Globus pallidus (tissue), 1 donor: ENCODE data around the gene SCGB1D1.
"Not testable (repeated sequence)": the region's sequence is repeated elsewhere in the genome, so short reads cannot be mapped to it uniquely, and the experiment has no call there.

Source experiments
- DNase-seq: peaks from one replicate; pipeline ENCODE4 v3.0.0-alpha.2; 2015; ENCODE audit warnings: low spot score

The SCGB1D1 gene

GRCh38 chr11:62166371-62166770, 23.6 kb upstream of the SCGB1D1 start:
- no peak for DNase-seq

- no peak for DNase-seq
Observed at GRCh38 chr11:62169448-62169847, 20.6 kb upstream of the SCGB1D1 start.

- no peak for DNase-seq
Observed at GRCh38 chr11:62169935-62170334, 20.1 kb upstream of the SCGB1D1 start.

- DNase-seq: peak; percentile 81
Observed at GRCh38 chr11:62171261-62171723, 18.7 kb upstream of the SCGB1D1 start.

GRCh38 chr11:62172294-62172693, 17.7 kb upstream of the SCGB1D1 start:
- no peak for DNase-seq

GRCh38 chr11:62176766-62177165, 13.2 kb upstream of the SCGB1D1 start:
- no peak for DNase-seq

GRCh38 chr11:62179995-62180394, 10.0 kb upstream of the SCGB1D1 start:
- no peak for DNase-seq

- DNase-seq: no peak
Observed at GRCh38 chr11:62181097-62181496, 8.9 kb upstream of the SCGB1D1 start.

- DNase-seq: no peak
Observed at GRCh38 chr11:62182147-62182891, 7.7 kb upstream of the SCGB1D1 start.

- no peak for DNase-seq
Observed at GRCh38 chr11:62186195-62186594, 3.8 kb upstream of the SCGB1D1 start.

GRCh38 chr11:62193952-62194351, 3.9 kb downstream of the SCGB1D1 start:
- no peak for DNase-seq

- DNase-seq: not testable (repeated sequence)
Observed at GRCh38 chr11:62195010-62195409, 5.0 kb downstream of the SCGB1D1 start.

- DNase-seq: no peak
Observed at GRCh38 chr11:62195945-62196344, 5.9 kb downstream of the SCGB1D1 start.

- not testable (repeated sequence) for DNase-seq
Observed at GRCh38 chr11:62197400-62197799, 7.4 kb downstream of the SCGB1D1 start.

- no peak for DNase-seq
Observed at GRCh38 chr11:62201376-62201775, 11.4 kb downstream of the SCGB1D1 start.

GRCh38 chr11:62202910-62203309, 12.9 kb downstream of the SCGB1D1 start:
- DNase-seq: no peak

- DNase-seq: no peak
Observed at GRCh38 chr11:62204430-62204829, 14.4 kb downstream of the SCGB1D1 start.

- no peak for DNase-seq
Observed at GRCh38 chr11:62205441-62205840, 15.4 kb downstream of the SCGB1D1 start.

GRCh38 chr11:62206276-62207066, 16.5 kb downstream of the SCGB1D1 start:
- DNase-seq: not testable (repeated sequence)

GRCh38 chr11:62208785-62209144, 18.7 kb downstream of the SCGB1D1 start:
- no peak for DNase-seq

GRCh38 chr11:62217191-62217748, 27.3 kb downstream of the SCGB1D1 start:
- DNase-seq: no peak

GRCh38 chr11:62221498-62221897, 31.5 kb downstream of the SCGB1D1 start:
- no peak for DNase-seq

- no peak for DNase-seq
Observed at GRCh38 chr11:62223095-62223494, 33.1 kb downstream of the SCGB1D1 start.
